ENCODE measurements around the gene GFI1B. TPM values are rescaled to one million over a fixed set of nuclear protein-coding genes. Genes with fewer than 3 reads are reported as not detected.

The GFI1B gene
- total RNA-seq, 1 donor from 2014 or later = 0.52 TPM

GRCh38 chr9:133009906-133010582, 31.6 kb downstream of the GFI1B start:
- no peaks in the 10 kb centered on the region for H3K36me3 ChIP-seq
- DNase-seq (no peak), ATAC-seq (no peak)
- no peak for TF ChIP-seq CTCF (IDR thresholded peaks at IDR 0.05)
- no peak overlapping the region for H3K4me3 ChIP-seq
- H3K4me1 ChIP-seq = no peaks in the 10 kb centered on the region
- H3K27me3 ChIP-seq = no peaks in the 10 kb centered on the region
- H3K27ac ChIP-seq = no peak overlapping the region
- intact Hi-C loops (cut with DNase I) = no loop called here
- H3K9me3 ChIP-seq = no peaks in the 10 kb centered on the region

- no peak for ATAC-seq
- intact Hi-C loops (cut with DNase I) = no loop called here
Observed at GRCh38 chr9:133014696-133015095, 36.2 kb downstream of the GFI1B start.

GRCh38 chr9:133023117-133023890, 44.8 kb downstream of the GFI1B start:
- DNase-seq (no peak), ATAC-seq (peak; percentile 48)
- no peak overlapping the region for H3K4me3 ChIP-seq
- intact Hi-C loops (cut with DNase I) = no loop called here
- no peak overlapping the region for H3K27ac ChIP-seq
- no peaks in the 10 kb centered on the region for H3K4me1 ChIP-seq
- H3K36me3 ChIP-seq = no peaks in the 10 kb centered on the region
- H3K9me3 ChIP-seq = no peaks in the 10 kb centered on the region
- H3K27me3 ChIP-seq = no peaks in the 10 kb centered on the region
- TF ChIP-seq CTCF (IDR thresholded peaks at IDR 0.05) = no peak

More at GRCh38 chr9:133014696-133015095, 36.2 kb downstream of the GFI1B start:
- Histone ChIP-seq H3K27ac (no peak overlapping the region), H3K4me3 (no peak overlapping the region), H3K9me3 (no peaks in the 10 kb centered on the region), H3K4me1 (no peaks in the 10 kb centered on the region), H3K27me3 (no peaks in the 10 kb centered on the region), H3K36me3 (no peaks in the 10 kb centered on the region)
- TF ChIP-seq CTCF (IDR thresholded peaks at IDR 0.05) = no peak
- no peak for DNase-seq

- H3K36me3 ChIP-seq = no peaks in the 10 kb centered on the region
- H3K27me3 ChIP-seq = no peaks in the 10 kb centered on the region
- no peaks in the 10 kb centered on the region for H3K9me3 ChIP-seq
- H3K4me1 ChIP-seq = peaks cover 10% of the 10 kb centered on the region
- no peak for DNase-seq
- ATAC-seq = no peak
- no peak overlapping the region for H3K27ac ChIP-seq
- intact Hi-C loops (cut with DNase I) = no loop called here
- no peak overlapping the region for H3K4me3 ChIP-seq
- no peak for TF ChIP-seq CTCF (IDR thresholded peaks at IDR 0.05)
Observed at GRCh38 chr9:133026426-133026825, 47.9 kb downstream of the GFI1B start.

- H3K27me3 ChIP-seq = no peaks in the 10 kb centered on the region
- H3K9me3 ChIP-seq = no peaks in the 10 kb centered on the region
- H3K27ac ChIP-seq = no peak overlapping the region
- H3K4me3 ChIP-seq = no peak overlapping the region
- intact Hi-C loops (cut with DNase I) = no loop called here
- ATAC-seq (no peak), DNase-seq (no peak)
- H3K4me1 ChIP-seq = peaks cover 16% of the 10 kb centered on the region
- no peak for TF ChIP-seq CTCF (IDR thresholded peaks at IDR 0.05)
- H3K36me3 ChIP-seq = no peaks in the 10 kb centered on the region
Observed at GRCh38 chr9:133027134-133027533, 48.6 kb downstream of the GFI1B start.
